ENCODE measurements around the gene ZBTB7B. TPM values are rescaled to one million over a fixed set of nuclear protein-coding genes. Genes with fewer than 3 reads are reported as not detected.

Gene ZBTB7B
- total and polyA plus RNA-seq, 9 of the 15 experiments (the other 6 are each of a cell fraction or from before 2014, with no cell fraction given), result 0.04 to 46.5 (median 15.2) TPM

DNA sequence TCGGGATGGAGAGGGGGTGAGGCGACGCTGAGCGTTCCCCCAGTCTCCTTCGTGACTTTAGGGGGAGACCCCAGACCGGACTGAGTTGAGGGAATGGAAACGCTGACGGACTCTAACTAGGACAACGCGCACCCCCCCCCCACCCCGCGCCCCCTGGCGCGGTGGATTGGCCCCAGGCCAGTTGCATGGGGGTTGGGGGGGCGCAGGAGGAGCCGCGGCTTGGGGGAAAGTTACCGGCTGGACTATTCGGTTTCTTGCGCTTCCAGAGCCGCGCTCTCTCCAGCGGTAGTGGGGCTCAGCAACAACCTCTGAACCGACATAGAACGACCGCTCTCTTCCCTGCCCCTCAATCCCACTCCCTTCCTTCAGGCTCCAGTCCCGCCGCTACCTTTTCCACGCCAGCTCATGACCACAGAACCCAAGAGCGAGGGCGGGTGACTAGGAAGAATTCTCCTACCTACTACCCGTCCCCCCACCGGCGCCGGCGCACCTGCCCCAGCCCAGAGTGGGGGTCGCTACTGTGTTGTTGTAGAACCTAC is 694 bp downstream of the ZBTB7B start (continued):
- TF ChIP-seq, protein P1, sequence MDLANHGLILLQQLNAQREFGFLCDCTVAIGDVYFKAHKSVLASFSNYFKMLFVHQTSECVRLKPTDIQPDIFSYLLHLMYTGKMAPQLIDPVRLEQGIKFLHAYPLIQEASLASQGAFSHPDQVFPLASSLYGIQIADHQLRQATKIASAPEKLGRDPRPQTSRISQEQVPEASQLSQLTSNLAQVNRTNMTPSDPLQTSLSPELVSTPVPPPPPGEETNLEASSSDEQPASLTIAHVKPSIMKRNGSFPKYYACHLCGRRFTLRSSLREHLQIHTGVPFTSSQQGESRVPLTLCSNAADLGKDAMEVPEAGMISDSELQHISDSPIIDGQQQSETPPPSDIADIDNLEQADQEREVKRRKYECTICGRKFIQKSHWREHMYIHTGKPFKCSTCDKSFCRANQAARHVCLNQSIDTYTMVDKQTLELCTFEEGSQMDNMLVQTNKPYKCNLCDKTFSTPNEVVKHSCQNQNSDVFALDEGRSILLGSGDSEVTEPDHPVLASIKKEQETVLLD (IDR thresholded peaks at IDR 0.05), result 0 out of 2 replicates have a peak, but pooled peaks have one; percentile 2
- TF ChIP-seq HDGF (IDR thresholded peaks at IDR 0.05), result no peak
- no peak for TF ChIP-seq IRF2 (CRISPR knock-in tag; IDR thresholded peaks at IDR 0.05)
- TF ChIP-seq ZSCAN32 (CRISPR knock-in tag; IDR thresholded peaks at IDR 0.05), result no peak
- no peak for TF ChIP-seq BCLAF1 (IDR thresholded peaks at IDR 0.05; ENCODE audit: borderline replicate concordance in 1 of 2, control insufficient read depth in 1 of 2, low read depth in 2 of 2, low read length in 1 of 2)
- TF ChIP-seq HMGN3 (IDR thresholded peaks at IDR 0.05; ENCODE audit: borderline replicate concordance, extremely low read depth, insufficient read length, low read depth, low read length), result peak; percentile 67
- no peak for TF ChIP-seq ZNF512 (tag; IDR thresholded peaks at IDR 0.05)
- TF ChIP-seq EZH2 (IDR thresholded peaks at IDR 0.05; ENCODE audit: borderline replicate concordance, low read depth, low read length), result no peak
- no peak for TF ChIP-seq SRSF7 (optimal IDR thresholded peaks at IDR 0.05; ENCODE audit: low read depth, low read length)
- TF ChIP-seq NFRKB (IDR thresholded peaks at IDR 0.05; ENCODE audit: low read depth), result peak; percentile 72; the same call in 1 of the 2 replicates
- no peak for TF ChIP-seq SRSF1 (IDR thresholded peaks at IDR 0.05; ENCODE audit: low read depth, low read length)
- no peak for TF ChIP-seq POLR2AphosphoS2 (IDR thresholded peaks at IDR 0.05; ENCODE audit: low read length)
- no peak for TF ChIP-seq CREM (IDR thresholded peaks at IDR 0.05; ENCODE audit: low read depth)
- no peak for TF ChIP-seq ATF2 (CRISPR knock-in tag; IDR thresholded peaks at IDR 0.05)
- no peak for TF ChIP-seq OTX1 (CRISPR knock-in tag; IDR thresholded peaks at IDR 0.05)
- TF ChIP-seq CBX2 (IDR thresholded peaks at IDR 0.05; ENCODE audit: insufficient read depth, low read length, poor library complexity, severe bottlenecking), result no peak
- TF ChIP-seq, protein P2, sequence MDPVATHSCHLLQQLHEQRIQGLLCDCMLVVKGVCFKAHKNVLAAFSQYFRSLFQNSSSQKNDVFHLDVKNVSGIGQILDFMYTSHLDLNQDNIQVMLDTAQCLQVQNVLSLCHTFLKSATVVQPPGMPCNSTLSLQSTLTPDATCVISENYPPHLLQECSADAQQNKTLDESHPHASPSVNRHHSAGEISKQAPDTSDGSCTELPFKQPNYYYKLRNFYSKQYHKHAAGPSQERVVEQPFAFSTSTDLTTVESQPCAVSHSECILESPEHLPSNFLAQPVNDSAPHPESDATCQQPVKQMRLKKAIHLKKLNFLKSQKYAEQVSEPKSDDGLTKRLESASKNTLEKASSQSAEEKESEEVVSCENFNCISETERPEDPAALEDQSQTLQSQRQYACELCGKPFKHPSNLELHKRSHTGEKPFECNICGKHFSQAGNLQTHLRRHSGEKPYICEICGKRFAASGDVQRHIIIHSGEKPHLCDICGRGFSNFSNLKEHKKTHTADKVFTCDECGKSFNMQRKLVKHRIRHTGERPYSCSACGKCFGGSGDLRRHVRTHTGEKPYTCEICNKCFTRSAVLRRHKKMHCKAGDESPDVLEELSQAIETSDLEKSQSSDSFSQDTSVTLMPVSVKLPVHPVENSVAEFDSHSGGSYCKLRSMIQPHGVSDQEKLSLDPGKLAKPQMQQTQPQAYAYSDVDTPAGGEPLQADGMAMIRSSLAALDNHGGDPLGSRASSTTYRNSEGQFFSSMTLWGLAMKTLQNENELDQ (CRISPR knock-in tag; IDR thresholded peaks at IDR 0.05; ENCODE audit: borderline replicate concordance), result no peak
- TF ChIP-seq NCOR1 (IDR thresholded peaks at IDR 0.05), result no peak
- TF ChIP-seq ARNT (IDR thresholded peaks at IDR 0.05), result no peak

All from K562 (cell line).